ENCODE data around the gene RTBDN.

The RTBDN gene

GRCh38 chr19:12784394-12784870 lies 49.9 kb downstream of the RTBDN start:
- TF ChIP-seq REST (IDR thresholded peaks at IDR 0.05; ENCODE audit: insufficient read depth in 1 of 2, low read depth in 2 of 2, low read length in 2 of 2) (no peak), POLR2AphosphoS5 (IDR thresholded peaks at IDR 0.05; ENCODE audit: low read depth, low read length) (no peak), FOXP2 (optimal IDR thresholded peaks at IDR 0.05; ENCODE audit: borderline replicate concordance, extremely low read depth, extremely low read length, insufficient read depth) (no peak), TAF1 (IDR thresholded peaks at IDR 0.05; ENCODE audit: borderline replicate concordance, insufficient read depth, low read length) (no peak; the same call in 1 of the 2 replicates), SIN3A (IDR thresholded peaks at IDR 0.05; ENCODE audit: borderline replicate concordance, insufficient read depth, low read length) (no peak)

- TF ChIP-seq POLR2AphosphoS5 (IDR thresholded peaks at IDR 0.05; ENCODE audit: low read depth, low read length): no peak
Measured at GRCh38 chr19:12783849-12784393, 50.5 kb downstream of the RTBDN start.

- no peak for TF ChIP-seq TAF1 (IDR thresholded peaks at IDR 0.05; ENCODE audit: borderline replicate concordance, insufficient read depth, low read length)
- no peak for TF ChIP-seq REST (IDR thresholded peaks at IDR 0.05; ENCODE audit: insufficient read depth in 1 of 2, low read depth in 2 of 2, low read length in 2 of 2)
Measured at GRCh38 chr19:12783291-12783848, 51.0 kb downstream of the RTBDN start.

GRCh38 chr19:12782424-12783290 lies 51.7 kb downstream of the RTBDN start:
- TF ChIP-seq SIN3A (IDR thresholded peaks at IDR 0.05; ENCODE audit: borderline replicate concordance, insufficient read depth, low read length): peak; percentile 75; the same call in 1 of the 2 replicates
- TF ChIP-seq TAF1 (IDR thresholded peaks at IDR 0.05; ENCODE audit: borderline replicate concordance, insufficient read depth, low read length): no peak

- TF ChIP-seq TAF1 (IDR thresholded peaks at IDR 0.05; ENCODE audit: borderline replicate concordance, insufficient read depth, low read length) (no peak), POLR2AphosphoS5 (IDR thresholded peaks at IDR 0.05; ENCODE audit: low read depth, low read length) (no peak; the same call in 1 of the 2 replicates), SIN3A (IDR thresholded peaks at IDR 0.05; ENCODE audit: borderline replicate concordance, insufficient read depth, low read length) (no peak), FOXP2 (optimal IDR thresholded peaks at IDR 0.05; ENCODE audit: borderline replicate concordance, extremely low read depth, extremely low read length, insufficient read depth) (no peak)
Measured at GRCh38 chr19:12782174-12782423, 52.3 kb downstream of the RTBDN start.

GRCh38 chr19:12779162-12779993 lies 55.0 kb downstream of the RTBDN start:
- peak; percentile 66 for TF ChIP-seq FOXP2 (optimal IDR thresholded peaks at IDR 0.05; ENCODE audit: borderline replicate concordance, extremely low read depth, extremely low read length, insufficient read depth)
- TF ChIP-seq SIN3A (IDR thresholded peaks at IDR 0.05; ENCODE audit: borderline replicate concordance, insufficient read depth, low read length): no peak

GRCh38 chr19:12778905-12779161 lies 55.5 kb downstream of the RTBDN start:
- TF ChIP-seq POLR2AphosphoS5 (IDR thresholded peaks at IDR 0.05; ENCODE audit: low read depth, low read length): no peak

All from PFSK-1 (cell line).